K562 (cell line): Measurements from ENCODE around the gene SLC25A17.

Source experiments
- NCOA1 ChIP-seq: fragments of 450-650 bp; IDR thresholded peaks from 2 replicates; pipeline ENCODE4 v1.6.1; 2016; ENCODE audit warnings: low read depth
- TCF7L2 ChIP-seq: fragments of 150-350 bp; IDR thresholded peaks from 2 replicates; pipeline ENCODE4 v1.6.1; 2016; ENCODE audit warnings: low read depth, mild to moderate bottlenecking, low read length, moderate library complexity
- ZNF311 ChIP-seq: fragments of 250-450 bp; sonication (Bioruptor Pico); IDR thresholded peaks from 2 replicates; pipeline ENCODE4 v1.4.0; 2020; ENCODE audit warnings: mild to moderate bottlenecking, moderate library complexity
- ZNF449 ChIP-seq: fragments of 250-450 bp; sonication (Bioruptor Pico); IDR thresholded peaks from 2 replicates; pipeline ENCODE4 v1.8.0; 2022; ENCODE audit warnings: moderate library complexity, mild to moderate bottlenecking, inconsistent platforms

GRCh38 chr22:40867109-40867508 is 48.0 kb upstream of the SLC25A17 start:
- TF ChIP-seq ZNF311 (CRISPR knock-in tag) (no peak), ZNF449 (CRISPR knock-in tag) (no peak), NCOA1 (no peak), TCF7L2 (no peak)
